SK-MEL-5 (cell line): ENCODE results near the gene MT1M. TPM values are rescaled to one million over a fixed set of nuclear protein-coding genes. Genes with fewer than 3 reads are reported as not detected.
"Not testable (repeated sequence)": the region's sequence is repeated elsewhere in the genome, so short reads cannot be mapped to it uniquely, and the experiment has no call there.

ENCODE experiments used
- DNase-seq: peaks from one replicate; pipeline ENCODE4 v3.0.0-alpha.2; 2016; ENCODE audit warnings: low read depth, low spot score
- in situ Hi-C: cut with HindIII; loops from 2 replicates; pipeline ENCODE4 v1.10.0; 2016; ENCODE audit warnings: low sequenced_read_pairs, high pct_unique_total_duplicates, low pct_unique_long_range_greater_than_20kb
- polyA plus RNA-seq, 2 experiments: library from polyadenylated mRNA; depleted of rRNA; stranded (reverse); fragments of >200 nt; gene quantifications; 2 replicates each; pipeline ENCODE4 v1.2.3, GENCODE V29; 2015
- total RNA-seq: library from RNA; depleted of rRNA; stranded (reverse); fragments of >200 nt; shearing (Covaris generic); gene quantifications from 2 replicates; pipeline ENCODE4 v1.2.3, GENCODE V29; 2014; rRNA removed

MT1M gene
- not detected in 2 replicates for total RNA-seq
- not detected in 2 replicates for polyA plus RNA-seq (2015; cell fraction: cytosol; rRNA removed)
- not detected in 2 replicates for polyA plus RNA-seq (2015; cell fraction: nucleus; rRNA removed)

GRCh38 chr16:56632156-56632847 lies at the start of gene MT1M:
TSS of gene MT1M (plus strand) at chr16:56632659. CDS start at chr16:56632732, 73 bp downstream.
- DNase-seq: no peak
- in situ Hi-C loops: no loop called here

DNA sequence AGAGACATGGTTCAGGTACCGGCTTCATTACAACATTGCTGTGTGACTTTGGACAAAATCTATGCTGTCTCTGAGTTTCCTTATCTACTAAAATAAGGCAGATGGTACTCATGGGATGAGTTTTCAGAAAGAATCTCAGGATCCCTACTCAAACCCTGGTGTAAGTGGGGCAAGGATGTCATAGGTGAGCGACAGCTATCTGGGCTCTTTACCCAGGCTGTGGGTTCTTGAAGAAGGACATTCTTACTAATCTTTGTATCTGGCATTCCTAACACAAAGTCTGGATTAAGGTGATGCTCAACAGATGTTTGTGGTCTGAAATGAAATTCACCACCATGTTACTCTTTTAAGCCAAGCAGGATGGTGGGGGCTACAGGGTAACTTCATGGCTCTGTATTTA lies 49.5 kb upstream of the MT1M start:
- DNase-seq, in situ Hi-C loops: not testable (repeated sequence)

GRCh38 chr16:56583351-56584168 lies 48.9 kb upstream of the MT1M start:
- in situ Hi-C loops: no loop called here
- no peak for DNase-seq

GRCh38 chr16:56584276-56584675 lies 48.2 kb upstream of the MT1M start:
- in situ Hi-C loops: no loop called here
- DNase-seq: no peak

GRCh38 chr16:56588781-56589140 lies 43.7 kb upstream of the MT1M start:
- in situ Hi-C loops: no loop called here
- DNase-seq: no peak

DNA sequence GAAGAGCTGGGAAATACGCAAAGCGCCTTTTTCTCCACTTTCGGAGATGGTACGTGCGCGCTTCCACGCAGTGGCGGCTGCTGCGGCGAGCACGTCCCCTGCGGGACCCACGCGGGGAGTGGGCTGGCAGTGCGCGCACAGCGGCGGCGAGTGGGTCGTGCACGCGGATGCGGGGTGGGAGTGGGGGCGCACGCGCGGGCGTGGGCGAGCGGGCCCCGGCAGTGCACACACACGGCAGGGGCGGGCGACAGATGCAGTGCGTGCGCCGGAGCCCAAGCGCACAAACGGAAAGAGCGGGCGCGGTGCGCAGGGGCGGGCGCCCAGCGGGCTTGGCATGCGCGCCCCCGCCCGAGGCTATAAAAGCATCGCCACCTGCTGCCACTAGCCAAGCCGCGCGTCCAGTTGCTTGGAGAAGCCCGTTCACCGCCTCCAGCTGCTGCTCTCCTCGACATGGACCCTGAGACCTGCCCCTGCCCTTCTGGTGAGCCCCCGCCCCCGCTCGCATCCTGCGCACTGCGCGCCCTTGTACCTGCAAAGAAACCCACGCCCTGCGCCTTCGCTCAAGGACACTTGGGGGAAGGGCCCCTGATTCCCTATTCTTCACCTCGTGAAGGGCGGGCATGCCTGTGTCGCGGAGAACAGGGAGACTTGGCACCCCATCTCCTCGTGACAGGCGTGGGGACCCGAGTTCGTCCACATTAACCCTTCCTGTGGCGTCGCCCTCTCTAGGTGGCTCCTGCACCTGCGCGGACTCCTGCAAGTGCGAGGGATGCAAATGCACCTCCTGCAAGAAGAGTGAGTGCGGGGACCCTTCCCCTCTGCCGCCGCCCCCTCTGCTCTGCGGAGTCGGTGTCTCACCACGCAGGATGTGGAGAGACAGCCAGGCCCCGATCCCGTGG lies 43.1 kb upstream of the MT1M start, which contains the start of gene MT3:
TSS of gene MT3 (plus strand) at position 388 of the 899 bp plus-strand sequence. CDS start at position 451, 63 bp downstream.
- DNase-seq: no peak
- in situ Hi-C loops: no loop called here

DNA sequence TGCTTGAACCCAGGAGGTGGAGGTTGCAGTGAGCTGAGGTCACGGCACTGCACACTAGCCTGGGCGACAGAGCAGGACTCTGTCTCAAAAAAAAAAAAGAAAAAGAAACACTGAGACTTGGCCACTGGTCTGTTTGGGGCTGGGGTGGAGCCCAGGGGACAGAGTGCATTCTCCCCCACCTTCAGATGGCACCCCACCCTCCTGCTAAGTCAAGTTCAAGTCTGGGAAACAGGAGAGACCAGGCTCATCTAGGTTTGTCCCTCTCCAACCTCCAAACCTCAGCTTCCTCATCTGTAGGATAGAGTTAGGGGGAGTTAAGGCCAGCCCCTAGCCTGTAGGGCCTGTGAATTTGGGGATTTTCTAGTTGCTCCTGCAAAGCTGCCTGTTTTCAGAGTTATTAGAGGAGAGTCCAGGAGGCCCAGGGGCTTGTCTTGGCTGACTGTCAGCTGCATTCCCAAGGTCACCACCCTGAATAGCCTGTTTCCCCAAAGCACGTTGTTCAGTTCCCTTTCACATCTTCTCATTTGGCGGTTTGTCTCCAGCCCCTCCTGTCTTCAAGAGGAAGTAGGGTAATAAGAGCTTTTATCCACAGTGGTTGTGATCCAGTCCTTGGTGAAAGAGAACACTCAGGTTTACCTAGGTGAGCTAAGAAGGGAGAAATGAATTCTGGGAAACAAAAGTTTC lies 40.9 kb upstream of the MT1M start:
- no peak for DNase-seq

GRCh38 chr16:56593573-56594291 lies 38.7 kb upstream of the MT1M start:
- in situ Hi-C loops: no loop called here
- DNase-seq: no peak

More for the DNA sequence above, 40.9 kb upstream of the MT1M start:
- in situ Hi-C loops: no loop called here

DNA sequence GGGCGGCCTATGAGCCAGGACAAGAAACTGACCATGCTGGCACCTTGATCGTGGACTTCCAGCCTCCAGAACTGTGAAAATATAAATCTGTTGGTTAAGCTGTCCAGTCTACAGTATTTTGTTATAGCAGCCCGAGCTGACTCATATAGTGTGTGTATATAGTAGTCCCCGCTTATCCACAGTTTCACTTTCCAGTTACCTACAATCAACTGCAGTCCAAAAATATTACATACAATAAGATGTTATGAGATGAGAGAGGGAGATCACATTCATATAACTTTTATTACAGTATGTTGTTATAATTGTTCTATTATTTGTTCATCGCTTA lies 38.2 kb upstream of the MT1M start:
- in situ Hi-C loops: no loop called here
- DNase-seq: no peak

GRCh38 chr16:56600398-56600999 lies 32.0 kb upstream of the MT1M start:
- peak; percentile 79 for DNase-seq
- in situ Hi-C loops: no loop called here

- in situ Hi-C loops: no loop called here
- DNase-seq: no peak
Observed at GRCh38 chr16:56601325-56601724, 31.1 kb upstream of the MT1M start.

GRCh38 chr16:56603589-56603988 lies 28.9 kb upstream of the MT1M start:
- DNase-seq: peak; percentile 53
- in situ Hi-C loops: no loop called here

GRCh38 chr16:56604966-56605365 lies 27.5 kb upstream of the MT1M start:
- in situ Hi-C loops: no loop called here
- DNase-seq: no peak

DNA sequence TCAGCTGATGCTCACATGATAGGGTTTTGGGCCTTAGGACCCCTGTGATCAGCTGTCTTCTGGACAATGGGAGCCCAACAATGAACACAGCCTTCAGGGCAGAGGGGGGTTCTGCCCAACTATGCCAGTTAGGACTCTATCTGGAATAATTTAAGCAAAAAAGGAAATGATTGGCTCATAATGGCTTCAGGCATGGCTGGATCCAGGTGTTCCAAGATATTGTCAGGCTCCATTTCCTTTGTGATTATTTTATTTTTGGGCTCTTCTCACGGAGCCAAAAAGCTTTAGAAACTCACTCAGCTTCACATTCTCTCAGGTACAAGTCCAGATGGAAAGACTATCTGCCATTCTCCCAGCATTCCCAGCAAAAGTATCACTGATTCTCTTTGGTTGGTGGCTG lies 27.0 kb upstream of the MT1M start:
- in situ Hi-C loops: no loop called here

DNA sequence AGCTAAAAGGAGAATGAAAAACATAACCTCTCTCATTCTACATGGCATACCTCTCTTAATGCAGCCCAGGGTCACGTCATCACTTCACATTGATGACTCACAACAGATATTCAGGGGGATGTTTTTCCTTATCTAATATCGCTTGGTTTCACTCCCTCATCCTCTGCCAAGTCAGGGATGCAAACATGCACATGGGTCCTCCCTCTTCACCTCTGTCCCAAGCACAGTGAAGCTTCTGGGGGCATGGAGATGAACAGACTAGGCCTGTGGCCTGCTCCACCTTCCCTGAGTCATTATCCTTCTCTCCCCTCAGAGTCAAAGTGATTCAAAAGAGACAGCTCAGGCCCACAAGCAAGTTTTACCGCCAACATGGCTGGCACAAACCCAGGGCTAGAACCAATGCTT lies 26.4 kb upstream of the MT1M start:
- no peak for DNase-seq
- in situ Hi-C loops: no loop called here

More for the DNA sequence above, 27.0 kb upstream of the MT1M start:
- DNase-seq: no peak

GRCh38 chr16:56606476-56607108 lies 25.9 kb upstream of the MT1M start:
- in situ Hi-C loops: no loop called here
- DNase-seq: peak; percentile 22
